HG03060 (cell line): Measurements from ENCODE around the gene TRPV3.
"Not testable (repeated sequence)": the region's sequence is repeated elsewhere in the genome, so short reads cannot be mapped to it uniquely, and the experiment has no call there.

Experiments
- ATAC-seq: cut with Tn5 transposase; IDR thresholded peaks from one replicate; pipeline ENCODE4 v1.9.1; 2021; ENCODE audit warnings: low read depth, moderate number of reproducible peaks; ENCODE audit not compliant: unreplicated experiment

The TRPV3 gene

GRCh38 chr17:3482852-3483251, 74.8 kb downstream of the TRPV3 start:
- no peak for ATAC-seq

GRCh38 chr17:3479988-3480387, 77.6 kb downstream of the TRPV3 start:
- ATAC-seq, result no peak

GRCh38 chr17:3475812-3476610, 81.6 kb downstream of the TRPV3 start, which contains the start of gene ASPA:
TSS of gene ASPA (plus strand) at chr17:3475997. CDS start at chr17:3476160, 163 bp downstream.
- ATAC-seq, result no peak

GRCh38 chr17:3475251-3475685, 82.3 kb downstream of the TRPV3 start:
- ATAC-seq, result no peak

GRCh38 chr17:3474212-3474611, 83.4 kb downstream of the TRPV3 start:
- ATAC-seq, result no peak

- ATAC-seq, result no peak
These were observed 85.5 kb downstream of the TRPV3 start for GRCh38 chr17:3472137-3472536.

GRCh38 chr17:3471599-3471998, 86.0 kb downstream of the TRPV3 start, which contains the start of gene SPATA22:
TSS of gene SPATA22 (minus strand) at chr17:3471819. CDS start at chr17:3469325, 2,494 bp downstream.
- ATAC-seq, result no peak

- ATAC-seq, result no peak
These were observed 88.1 kb downstream of the TRPV3 start for GRCh38 chr17:3469529-3469928.

- ATAC-seq, result not testable (repeated sequence)
These were observed 91.3 kb downstream of the TRPV3 start for GRCh38 chr17:3466355-3466754.
